Loucy (cell line): Measurements from ENCODE around the gene PKD1.

Experiments
- EZH2phosphoT487 ChIP-seq: fragments of 200-600 bp; IDR thresholded peaks from 2 replicates; pipeline ENCODE4 v1.6.1; 2018; ENCODE audit warnings: antibody characterized with exemption, mild to moderate bottlenecking, moderate library complexity, borderline replicate concordance
- TF ChIP-seq, protein P1 (sequence below): fragments of 200-600 bp; sonication (generic); conservative IDR thresholded peaks from 2 replicates; pipeline ENCODE4 v1.5.1; 2014; ENCODE audit warnings: mild to moderate bottlenecking, antibody characterized with exemption, low read length

DNA sequence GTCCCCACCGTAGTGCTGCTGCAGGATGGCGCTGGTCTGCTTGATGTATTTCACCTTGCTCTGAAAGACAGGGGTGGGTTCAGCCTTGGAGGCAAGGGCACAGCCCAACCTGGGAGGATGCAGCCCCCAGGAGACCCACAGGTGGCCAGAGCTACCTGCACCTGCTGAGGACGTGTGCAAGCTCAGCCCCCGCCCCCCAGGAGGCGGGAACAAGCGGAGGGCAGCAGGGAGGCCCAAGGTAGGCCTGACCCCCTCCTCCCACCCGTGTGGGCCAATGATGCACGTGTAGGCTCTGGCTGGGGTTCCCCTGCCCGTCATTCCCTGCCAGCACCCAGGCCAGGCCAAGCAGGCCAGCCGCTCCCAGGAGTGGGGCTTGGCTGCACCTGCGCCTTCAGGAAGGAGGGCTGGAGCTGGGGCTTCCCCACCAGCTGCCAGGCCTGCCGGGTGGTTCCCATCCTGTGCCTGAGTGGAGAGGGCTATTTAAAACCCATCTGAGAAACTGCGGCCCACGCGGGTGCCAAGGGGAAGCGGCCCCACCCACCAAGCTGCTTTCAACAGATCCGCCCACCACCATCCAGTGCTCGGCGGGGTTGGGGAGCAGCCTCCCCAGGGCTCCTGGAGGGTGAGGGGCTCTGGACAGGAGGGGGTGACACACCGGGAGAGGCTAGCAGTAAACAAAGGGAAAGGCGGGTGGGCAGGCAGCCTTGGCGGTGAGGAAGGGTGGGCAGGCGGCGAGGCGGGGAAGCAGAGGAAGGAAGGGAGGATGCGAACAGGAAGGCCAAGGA lies 91.8 kb downstream of the PKD1 start:
- TF ChIP-seq, protein P1, sequence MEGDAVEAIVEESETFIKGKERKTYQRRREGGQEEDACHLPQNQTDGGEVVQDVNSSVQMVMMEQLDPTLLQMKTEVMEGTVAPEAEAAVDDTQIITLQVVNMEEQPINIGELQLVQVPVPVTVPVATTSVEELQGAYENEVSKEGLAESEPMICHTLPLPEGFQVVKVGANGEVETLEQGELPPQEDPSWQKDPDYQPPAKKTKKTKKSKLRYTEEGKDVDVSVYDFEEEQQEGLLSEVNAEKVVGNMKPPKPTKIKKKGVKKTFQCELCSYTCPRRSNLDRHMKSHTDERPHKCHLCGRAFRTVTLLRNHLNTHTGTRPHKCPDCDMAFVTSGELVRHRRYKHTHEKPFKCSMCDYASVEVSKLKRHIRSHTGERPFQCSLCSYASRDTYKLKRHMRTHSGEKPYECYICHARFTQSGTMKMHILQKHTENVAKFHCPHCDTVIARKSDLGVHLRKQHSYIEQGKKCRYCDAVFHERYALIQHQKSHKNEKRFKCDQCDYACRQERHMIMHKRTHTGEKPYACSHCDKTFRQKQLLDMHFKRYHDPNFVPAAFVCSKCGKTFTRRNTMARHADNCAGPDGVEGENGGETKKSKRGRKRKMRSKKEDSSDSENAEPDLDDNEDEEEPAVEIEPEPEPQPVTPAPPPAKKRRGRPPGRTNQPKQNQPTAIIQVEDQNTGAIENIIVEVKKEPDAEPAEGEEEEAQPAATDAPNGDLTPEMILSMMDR: no peak
- TF ChIP-seq EZH2phosphoT487: no peak
